ENCODE data around the gene FMN1. TPM values are rescaled to one million over a fixed set of nuclear protein-coding genes. Genes with fewer than 3 reads are reported as not detected.

The FMN1 gene, protein sequence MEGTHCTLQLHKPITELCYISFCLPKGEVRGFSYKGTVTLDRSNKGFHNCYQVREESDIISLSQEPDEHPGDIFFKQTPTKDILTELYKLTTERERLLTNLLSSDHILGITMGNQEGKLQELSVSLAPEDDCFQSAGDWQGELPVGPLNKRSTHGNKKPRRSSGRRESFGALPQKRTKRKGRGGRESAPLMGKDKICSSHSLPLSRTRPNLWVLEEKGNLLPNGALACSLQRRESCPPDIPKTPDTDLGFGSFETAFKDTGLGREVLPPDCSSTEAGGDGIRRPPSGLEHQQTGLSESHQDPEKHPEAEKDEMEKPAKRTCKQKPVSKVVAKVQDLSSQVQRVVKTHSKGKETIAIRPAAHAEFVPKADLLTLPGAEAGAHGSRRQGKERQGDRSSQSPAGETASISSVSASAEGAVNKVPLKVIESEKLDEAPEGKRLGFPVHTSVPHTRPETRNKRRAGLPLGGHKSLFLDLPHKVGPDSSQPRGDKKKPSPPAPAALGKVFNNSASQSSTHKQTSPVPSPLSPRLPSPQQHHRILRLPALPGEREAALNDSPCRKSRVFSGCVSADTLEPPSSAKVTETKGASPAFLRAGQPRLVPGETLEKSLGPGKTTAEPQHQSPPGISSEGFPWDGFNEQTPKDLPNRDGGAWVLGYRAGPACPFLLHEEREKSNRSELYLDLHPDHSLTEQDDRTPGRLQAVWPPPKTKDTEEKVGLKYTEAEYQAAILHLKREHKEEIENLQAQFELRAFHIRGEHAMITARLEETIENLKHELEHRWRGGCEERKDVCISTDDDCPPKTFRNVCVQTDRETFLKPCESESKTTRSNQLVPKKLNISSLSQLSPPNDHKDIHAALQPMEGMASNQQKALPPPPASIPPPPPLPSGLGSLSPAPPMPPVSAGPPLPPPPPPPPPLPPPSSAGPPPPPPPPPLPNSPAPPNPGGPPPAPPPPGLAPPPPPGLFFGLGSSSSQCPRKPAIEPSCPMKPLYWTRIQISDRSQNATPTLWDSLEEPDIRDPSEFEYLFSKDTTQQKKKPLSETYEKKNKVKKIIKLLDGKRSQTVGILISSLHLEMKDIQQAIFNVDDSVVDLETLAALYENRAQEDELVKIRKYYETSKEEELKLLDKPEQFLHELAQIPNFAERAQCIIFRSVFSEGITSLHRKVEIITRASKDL (N-terminal part only)
- total RNA-seq, result 1 to 10 TPM; 1.1 to 4.5 TPM

DNA sequence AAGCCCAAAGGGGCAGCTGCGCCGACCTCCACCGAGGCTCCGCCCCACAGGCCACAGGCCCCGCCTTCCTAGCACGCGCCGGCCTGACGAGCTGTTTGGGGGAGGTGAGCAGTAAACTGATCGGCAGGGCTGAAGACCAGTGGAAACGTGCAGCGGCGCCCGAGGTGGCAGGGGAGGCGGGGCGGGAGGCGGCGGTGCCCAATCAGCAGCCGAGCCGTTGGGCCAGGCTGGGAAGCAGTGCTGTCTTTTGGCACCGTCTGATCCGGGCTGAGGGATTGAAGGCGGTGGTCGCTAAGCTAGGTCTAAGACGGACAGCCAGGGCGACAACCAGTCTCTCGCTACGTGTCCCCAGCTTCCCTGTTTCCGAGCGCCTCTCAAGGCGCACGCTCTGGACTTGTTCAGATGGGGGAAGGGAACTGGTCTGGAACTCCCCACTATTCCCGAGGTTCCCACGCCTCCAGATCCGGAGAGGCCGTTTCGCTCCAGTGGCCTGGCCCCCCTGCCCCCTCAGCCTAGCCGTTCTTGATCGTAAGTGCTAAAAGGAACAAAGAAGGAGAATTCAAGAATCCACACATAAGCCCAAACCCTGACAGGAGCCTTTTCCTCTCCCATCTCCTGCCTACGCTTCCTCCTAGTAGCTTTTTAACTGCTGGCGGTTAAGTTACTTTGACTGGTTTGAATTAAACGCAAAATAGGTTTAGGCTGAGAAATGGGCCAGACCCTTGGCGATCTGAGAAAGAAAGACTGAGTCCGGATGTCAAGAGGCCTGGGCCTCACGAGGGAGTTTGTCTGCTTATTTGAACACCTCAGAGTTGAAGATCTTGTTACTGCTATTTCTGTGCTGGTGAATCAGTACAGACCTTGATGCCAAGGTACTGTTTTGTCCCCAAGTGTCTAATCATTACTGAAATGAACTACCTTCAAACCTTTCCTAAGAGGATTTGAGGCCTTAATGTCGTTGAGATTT is at the start of gene FMN1:
TSS of gene FMN1 (minus strand) at position 11 of the 967 bp plus-strand sequence. CDS start 39,800 bp downstream, outside the sequence.
- no peaks in the 10 kb centered on the region for H3K9me3 Mint-ChIP-seq
- DNase-seq (ENCODE audit: low spot score in 2 of 2) (peak; percentile 87 to 88), ATAC-seq (peak; percentile 88 to 99)
- peak within 1 kb of the TSS; percentile 55 to 73 for H3K27ac Mint-ChIP-seq
- H3K36me3 Mint-ChIP-seq, result no peaks in the 10 kb centered on the region

DNA sequence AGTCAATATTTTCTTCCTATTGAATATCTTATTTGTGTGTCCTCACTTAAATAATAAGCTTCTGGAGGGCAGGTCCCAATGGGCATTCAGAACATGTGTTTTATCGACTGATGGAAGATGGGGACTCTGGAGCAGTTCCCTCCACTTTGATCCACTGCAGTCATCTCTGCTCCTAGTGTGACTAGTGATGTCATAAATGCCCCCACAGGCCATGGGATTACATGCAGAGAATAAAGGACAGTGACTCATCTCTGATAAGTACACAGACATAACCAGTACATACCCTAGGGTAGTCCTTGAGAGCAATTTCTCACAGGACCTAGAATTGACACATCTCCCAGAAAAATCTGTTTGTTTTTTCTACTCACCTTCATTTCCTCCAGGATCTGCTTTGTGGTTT is 49.4 kb upstream of the FMN1 start:
- Mint-ChIP-seq H3K27ac (no peak overlapping the region), H3K9me3 (no peaks in the 10 kb centered on the region), H3K36me3 (no peaks in the 10 kb centered on the region)
- ATAC-seq, result peak; percentile 46 to 56
- DNase-seq (ENCODE audit: low spot score in 2 of 2), result no peak

DNA sequence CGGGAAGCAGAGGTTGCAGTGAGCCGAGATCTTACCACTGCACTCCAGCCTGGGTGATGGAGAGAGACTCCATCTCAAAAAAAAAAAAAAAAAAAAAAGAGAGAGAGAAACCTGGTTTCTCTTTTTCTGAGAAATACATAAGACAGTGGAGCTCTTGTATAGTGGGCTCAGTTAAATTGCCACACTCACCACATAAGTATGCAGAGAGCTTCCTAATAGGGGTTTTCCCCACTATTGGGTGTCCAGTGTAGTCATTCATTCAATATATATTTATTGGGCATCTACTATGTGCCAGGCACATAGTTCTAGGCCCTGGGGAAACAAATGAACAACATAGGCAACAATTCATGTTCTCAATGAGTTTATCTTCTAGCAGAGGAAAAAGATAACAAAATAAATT is 48.9 kb upstream of the FMN1 start:
- ATAC-seq, result no peak
- Mint-ChIP-seq H3K27ac (no peak overlapping the region), H3K9me3 (no peaks in the 10 kb centered on the region), H3K36me3 (no peaks in the 10 kb centered on the region)
- DNase-seq (ENCODE audit: low spot score in 2 of 2), result no peak

DNA sequence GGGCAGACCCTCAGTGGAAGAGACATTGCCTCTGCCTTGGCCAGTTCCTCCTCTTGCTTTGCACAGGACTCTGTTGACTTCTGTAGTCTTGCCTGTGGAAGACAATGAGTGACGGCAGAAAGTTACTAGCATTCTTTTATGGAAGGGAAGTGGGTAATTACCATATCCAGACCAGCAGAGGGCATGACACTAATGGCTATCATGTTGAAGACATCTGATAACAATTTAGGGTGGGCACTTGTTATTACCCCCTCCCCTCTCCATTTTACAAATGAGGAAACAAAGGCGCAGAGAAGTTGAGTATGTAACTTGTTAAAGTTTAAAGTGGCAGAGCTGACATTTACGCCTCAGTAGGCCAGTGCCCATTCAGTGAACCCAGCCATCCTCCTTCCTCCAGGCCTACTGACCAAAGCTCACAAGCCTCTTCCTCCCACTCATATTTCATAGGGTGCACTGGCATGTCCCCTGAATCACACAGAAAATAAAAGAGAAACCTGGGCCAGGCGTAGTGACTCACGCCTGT is 48.2 kb upstream of the FMN1 start:
- H3K36me3 Mint-ChIP-seq, result no peaks in the 10 kb centered on the region
- peak overlapping the region in 1 of 2 donors; percentile 53 for H3K27ac Mint-ChIP-seq
- ATAC-seq (peak in 1 of 2 donors; percentile 29), DNase-seq (ENCODE audit: low spot score in 2 of 2) (no peak)
- H3K9me3 Mint-ChIP-seq, result no peaks in the 10 kb centered on the region

DNA sequence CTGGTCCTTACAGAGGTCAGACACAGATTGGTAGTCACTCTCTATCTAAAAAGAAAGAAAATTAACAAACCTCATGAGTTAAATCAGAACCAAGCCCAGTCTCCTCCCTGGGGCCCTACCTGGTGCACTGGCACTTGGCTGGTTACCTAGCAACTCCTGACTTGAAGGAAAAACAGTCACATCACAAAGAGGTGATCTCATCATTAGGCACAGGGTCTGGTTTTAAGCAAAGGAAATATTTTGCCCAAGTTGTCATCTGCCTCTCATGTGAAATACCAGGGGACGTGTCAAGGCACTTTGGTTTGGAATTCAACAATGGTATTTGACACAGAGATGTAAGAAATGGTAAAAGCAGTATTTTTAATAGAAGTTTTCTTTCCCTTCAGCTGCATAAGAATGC is 47.7 kb upstream of the FMN1 start:
- ATAC-seq (peak; percentile 76 to 92), DNase-seq (ENCODE audit: low spot score in 2 of 2) (peak in 1 of 2 donors; percentile 8)
- peak overlapping the region; percentile 45 to 53 for H3K27ac Mint-ChIP-seq
- H3K36me3 Mint-ChIP-seq, result no peaks in the 10 kb centered on the region
- no peaks in the 10 kb centered on the region for H3K9me3 Mint-ChIP-seq

DNA sequence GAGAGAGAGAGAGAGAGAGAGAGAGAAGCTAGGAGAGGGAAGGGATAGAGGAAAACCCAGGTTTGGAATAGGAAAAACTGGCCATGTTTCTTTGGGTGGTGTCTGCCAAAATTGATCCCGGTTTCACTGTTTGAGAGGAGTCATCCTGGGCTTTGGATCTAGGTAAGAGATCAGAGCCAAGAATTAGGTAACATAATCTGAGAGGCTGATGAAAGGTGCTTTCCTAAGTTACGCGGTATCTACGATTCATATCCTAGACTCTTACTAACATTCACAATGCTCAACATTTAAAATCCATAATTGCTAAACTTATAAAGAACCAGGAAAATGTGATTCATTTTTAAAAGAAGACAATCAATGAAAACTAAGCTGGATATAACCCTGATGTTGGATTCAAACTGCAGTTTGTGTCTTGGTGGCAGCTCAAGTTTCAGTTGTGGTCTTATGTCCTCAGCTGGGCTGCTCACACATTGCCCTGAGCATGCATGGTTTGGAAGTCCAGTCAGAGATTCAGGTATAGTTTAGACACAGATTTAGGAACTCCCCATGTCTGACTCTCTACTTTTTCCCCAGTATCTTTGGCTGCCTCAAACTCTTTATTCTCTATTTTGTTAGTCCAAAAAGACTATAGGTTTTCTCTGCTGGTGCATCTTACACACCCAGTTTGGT is 42.5 kb upstream of the FMN1 start:
- no peaks in the 10 kb centered on the region for H3K9me3 Mint-ChIP-seq
- no peaks in the 10 kb centered on the region for H3K36me3 Mint-ChIP-seq
- no peak for DNase-seq (ENCODE audit: low spot score in 2 of 2)
- ATAC-seq, result no peak
- no peak overlapping the region for H3K27ac Mint-ChIP-seq

DNA sequence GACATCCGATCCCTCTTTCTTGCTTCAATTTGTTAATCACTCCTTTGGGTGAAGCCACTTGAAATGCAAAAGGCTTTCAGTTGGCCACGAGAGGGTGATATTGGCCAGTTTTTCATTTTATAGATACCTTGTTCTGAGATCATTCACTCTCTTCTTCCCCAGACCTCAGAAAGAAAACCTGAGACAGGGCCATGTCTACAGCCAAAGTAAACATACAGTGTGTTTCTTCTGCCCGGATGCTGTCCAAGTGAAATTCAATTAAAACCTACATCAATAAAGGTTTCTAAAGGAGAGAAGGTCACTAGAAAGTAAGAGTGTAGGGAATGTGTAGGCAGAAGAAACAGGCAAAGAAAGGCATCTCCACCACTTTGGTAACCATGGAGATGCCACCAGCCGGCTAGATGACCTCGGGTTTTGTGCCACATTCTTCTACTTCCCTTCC is 39.5 kb upstream of the FMN1 start:
- Mint-ChIP-seq H3K27ac (no peak overlapping the region), H3K9me3 (no peaks in the 10 kb centered on the region), H3K36me3 (no peaks in the 10 kb centered on the region)
- DNase-seq (ENCODE audit: low spot score in 2 of 2) (no peak), ATAC-seq (no peak)

DNA sequence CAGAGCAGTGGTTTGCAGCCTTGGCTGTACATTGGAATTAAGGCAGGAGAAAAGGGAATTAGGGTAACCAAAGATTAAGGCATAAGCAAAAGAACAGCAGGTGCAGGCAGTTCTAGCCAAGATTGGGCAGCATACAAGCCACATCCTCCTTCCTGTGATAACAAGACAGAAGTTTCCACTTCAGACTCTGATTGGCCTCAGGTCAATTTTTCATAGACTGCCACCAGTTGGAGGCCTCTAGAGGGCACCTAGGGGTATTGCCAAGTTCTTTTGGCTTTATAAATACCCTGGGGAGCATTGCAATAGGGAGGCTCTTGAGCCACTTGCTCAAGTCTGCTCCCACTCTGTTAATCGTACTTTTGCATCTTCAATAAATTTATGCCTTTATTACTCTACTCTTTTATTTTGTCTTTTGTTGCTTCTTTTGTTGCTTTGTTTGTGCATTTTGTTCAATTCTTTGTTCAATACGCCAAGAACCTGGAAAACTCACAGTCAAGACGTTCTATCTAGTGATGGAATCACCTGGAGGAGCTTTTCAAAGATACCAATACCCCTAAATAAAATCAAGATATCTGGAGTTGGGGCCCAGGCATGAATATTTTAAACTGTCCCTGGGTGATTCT is 32.2 kb upstream of the FMN1 start:
- Mint-ChIP-seq H3K9me3 (peaks cover 0 to 3% of the 10 kb centered on the region in 2 donors), H3K27ac (peak overlapping the region in 1 of 2 donors; percentile 2), H3K36me3 (no peaks in the 10 kb centered on the region)
- ATAC-seq (peak; percentile 80 to 97), DNase-seq (ENCODE audit: low spot score in 2 of 2) (peak in 1 of 2 donors; percentile 64)

DNA sequence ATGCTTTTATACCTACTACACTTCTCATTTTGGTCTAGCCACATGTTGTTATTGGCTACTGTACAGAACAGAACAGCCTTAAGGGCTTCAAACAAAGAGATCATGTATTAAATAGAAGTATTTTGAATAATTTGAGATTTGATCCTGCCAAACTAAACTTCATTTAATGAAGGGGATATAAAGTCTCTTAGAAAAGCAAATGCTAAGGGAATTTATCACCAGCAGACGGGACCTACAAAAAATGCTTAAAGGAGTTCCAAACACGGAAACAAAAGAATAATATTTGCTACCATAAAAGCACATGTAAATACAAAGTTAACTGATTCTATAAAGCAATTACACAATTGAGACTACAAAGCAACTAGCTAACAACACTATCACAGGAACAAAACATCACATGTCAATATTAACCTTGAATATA is 23.6 kb upstream of the FMN1 start:
- no peak for ATAC-seq
- H3K9me3 Mint-ChIP-seq, result peaks cover 0 to 3% of the 10 kb centered on the region in 2 donors
- no peak for DNase-seq (ENCODE audit: low spot score in 2 of 2)
- H3K36me3 Mint-ChIP-seq, result no peaks in the 10 kb centered on the region
- no peak overlapping the region for H3K27ac Mint-ChIP-seq

DNA sequence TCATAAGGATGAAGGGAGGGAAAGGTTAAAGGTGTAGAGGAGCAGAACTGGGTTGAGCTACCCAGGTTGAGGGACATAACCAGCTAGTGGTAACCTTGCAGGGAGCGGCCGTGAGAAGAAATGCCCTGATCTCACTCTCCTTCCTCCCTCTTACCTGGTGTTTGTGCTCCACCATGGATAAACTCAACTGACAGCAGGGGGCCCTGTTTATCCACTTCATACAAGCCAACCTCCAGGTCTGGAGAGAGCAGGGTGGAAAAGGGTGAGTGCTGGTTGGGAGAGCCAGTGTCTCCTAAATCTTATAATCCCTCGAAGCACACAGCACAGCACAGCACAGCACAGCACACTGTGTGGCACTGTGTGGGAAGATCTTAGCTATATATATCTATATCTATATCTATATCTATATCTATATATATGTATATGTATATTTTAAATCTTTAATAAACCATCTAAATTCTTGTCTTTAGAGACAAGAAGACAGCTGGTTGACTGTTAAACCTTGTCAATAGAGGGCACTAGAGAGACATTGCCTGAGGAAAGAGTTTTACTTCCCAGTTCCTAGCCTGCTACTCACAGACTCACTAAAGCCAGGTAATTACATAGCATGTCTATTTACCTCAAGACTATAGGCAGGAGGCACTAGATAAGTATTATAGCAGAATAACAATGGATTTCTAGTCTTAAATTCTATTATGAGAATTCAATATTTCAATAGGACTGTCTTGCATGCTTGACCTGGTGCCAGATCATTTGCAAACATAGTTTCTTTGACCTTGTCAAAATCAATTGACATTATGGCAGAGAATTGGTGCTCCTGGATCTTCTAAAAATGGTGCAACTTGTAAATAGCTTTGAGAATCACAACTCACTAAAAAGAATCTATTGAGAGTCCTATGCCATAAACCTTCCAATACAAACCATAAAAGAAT is 21.7 kb upstream of the FMN1 start:
- DNase-seq (ENCODE audit: low spot score in 2 of 2) (no peak), ATAC-seq (no peak)
- Mint-ChIP-seq H3K9me3 (no peaks in the 10 kb centered on the region), H3K27ac (no peak overlapping the region), H3K36me3 (no peaks in the 10 kb centered on the region)

DNA sequence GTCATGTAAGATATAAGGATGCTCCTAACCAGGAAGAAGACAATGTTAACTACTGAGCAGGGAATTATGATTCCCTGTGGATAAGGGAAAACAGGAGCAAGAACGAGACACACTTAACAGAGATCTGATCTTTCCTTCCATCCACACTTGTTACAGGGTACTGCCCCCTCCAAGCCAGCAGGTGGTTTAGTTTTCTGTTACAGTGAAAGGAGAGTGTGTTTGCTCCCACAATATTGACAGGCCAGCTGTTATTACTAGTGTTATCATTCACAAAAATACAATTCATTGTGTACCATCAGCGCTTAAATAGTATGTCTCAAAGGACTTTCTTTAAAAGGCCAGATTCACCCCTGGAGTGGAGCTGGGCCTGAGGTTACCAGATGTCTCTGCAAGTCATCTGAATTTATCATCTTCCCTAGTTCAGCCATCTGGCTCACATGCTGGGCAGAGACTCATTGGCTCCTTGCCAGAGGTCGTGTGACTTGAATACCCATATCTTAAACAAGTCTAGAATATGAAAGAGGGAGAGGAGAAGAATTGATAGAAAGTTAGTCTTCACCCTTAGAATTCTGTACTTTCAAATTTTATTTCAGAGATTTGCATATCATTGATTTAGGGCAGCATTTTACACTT is 16.8 kb upstream of the FMN1 start:
- Mint-ChIP-seq H3K9me3 (peaks cover 0 to 4% of the 10 kb centered on the region in 2 donors), H3K27ac (peak overlapping the region in 1 of 2 donors; percentile 92), H3K36me3 (peaks cover 6% of the 10 kb centered on the region in 2 donors)
- DNase-seq (ENCODE audit: low spot score in 2 of 2), result no peak
- no peak for ATAC-seq

DNA sequence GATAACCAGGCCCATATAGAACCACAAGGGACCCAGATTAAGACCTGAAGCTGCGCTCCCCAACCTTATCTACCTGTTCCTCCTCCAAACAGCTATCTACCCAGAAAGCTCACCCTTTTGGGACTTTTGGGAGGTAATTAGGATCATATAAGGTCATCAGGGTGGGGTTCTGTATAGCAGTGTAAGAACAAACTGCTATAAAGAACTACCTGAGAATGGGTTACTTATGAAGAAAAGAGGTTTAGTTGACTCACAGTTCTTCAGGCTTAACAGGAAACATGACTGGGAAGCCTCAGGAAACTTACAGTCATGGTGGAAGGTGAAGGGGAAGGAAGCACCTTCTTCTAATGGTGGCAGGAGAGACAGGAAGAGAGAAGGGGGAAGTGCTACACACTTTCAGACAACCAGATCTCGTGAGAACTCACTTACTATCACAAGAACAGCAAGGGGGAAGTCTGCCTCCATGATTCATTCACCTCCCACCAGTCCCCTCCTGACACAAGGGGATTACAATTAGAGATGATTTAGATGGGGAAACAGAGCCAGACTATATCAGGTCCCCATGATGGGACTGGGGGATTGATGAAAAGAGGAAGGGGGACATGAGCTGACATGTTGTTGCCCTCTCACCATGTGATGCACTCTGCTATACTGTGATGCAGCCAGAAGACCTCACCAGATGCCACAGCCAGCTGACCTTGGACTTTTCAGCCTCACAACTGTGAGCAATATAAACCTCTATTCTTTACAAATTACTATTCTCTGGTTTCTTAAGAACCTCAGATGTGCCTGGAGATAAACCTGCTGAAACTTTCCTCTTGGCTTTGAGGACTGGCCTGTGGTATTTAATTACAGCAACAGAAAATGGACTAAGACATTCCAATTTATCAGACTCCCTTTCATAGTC is 15.3 kb upstream of the FMN1 start:
- peak in 1 of 2 donors; percentile 61 for DNase-seq (ENCODE audit: low spot score in 2 of 2)
- Mint-ChIP-seq H3K36me3 (peaks cover 6% of the 10 kb centered on the region in 2 donors), H3K9me3 (peaks cover 0 to 4% of the 10 kb centered on the region in 2 donors), H3K27ac (peak overlapping the region in 1 of 2 donors; percentile 92)
- ATAC-seq, result peak; percentile 30 to 87

All from activated naive CD4-positive, alpha-beta T cell treated with anti-CD3 and anti-CD28 coated beads, Interleukin-2, amount 50 U/mL, for 72 hours (primary cell).